ENCODE results near the gene VAV1.
"Not testable (repeated sequence)": the region's sequence is repeated elsewhere in the genome, so short reads cannot be mapped to it uniquely, and the experiment has no call there.

VAV1 gene

DNA sequence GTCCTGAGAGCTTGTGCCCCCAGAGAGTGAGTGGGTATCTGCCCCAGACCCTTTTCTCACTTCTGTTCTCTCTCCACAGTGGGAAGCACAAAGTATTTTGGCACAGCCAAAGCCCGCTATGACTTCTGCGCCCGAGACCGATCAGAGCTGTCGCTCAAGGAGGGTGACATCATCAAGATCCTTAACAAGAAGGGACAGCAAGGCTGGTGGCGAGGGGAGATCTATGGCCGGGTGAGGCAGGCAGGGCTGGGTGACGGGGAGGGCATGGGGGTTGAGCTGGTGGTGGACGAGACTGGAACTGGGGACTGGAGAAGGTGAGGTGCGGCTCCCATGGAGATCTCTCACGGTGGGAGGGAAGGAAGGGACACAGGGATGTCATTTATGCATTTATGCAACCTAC lies 81.4 kb downstream of the VAV1 start:
- Mint-ChIP-seq H3K27ac (peak overlapping the region in 1 of 2 donors; percentile 74), H3K4me1 (no peaks in the 10 kb centered on the region)

DNA sequence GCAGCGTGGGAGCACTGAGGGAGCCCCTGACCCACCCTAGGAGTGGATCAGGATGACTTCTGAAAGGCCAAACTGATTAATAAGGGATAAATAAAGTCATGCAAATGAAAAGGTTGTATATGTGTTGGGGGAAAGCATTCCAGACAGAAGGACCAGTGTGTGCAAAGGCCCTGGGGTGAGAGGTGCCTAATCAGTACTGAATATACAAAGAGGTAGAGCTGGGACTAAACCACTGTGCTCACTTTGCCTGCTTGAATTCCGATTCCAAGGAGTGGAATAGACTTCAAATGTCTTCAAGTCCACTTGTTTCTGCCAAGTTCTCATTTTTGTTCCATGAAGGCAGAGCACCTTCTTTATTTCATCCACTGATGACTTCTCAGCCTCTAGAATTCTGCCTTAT lies 82.2 kb downstream of the VAV1 start:
- H3K27ac Mint-ChIP-seq: no peak overlapping the region
- no peak overlapping the region for H3K4me3 Mint-ChIP-seq
- H3K9me3 Mint-ChIP-seq: no peaks in the 10 kb centered on the region
- no peak for ATAC-seq
- DNase-seq: no peak
- H3K4me1 Mint-ChIP-seq: no peaks in the 10 kb centered on the region
- H3K27me3 Mint-ChIP-seq: no peaks in the 10 kb centered on the region

More for the DNA sequence above, 81.4 kb downstream of the VAV1 start:
- H3K4me3 Mint-ChIP-seq: no peak overlapping the region
- no peaks in the 10 kb centered on the region for H3K9me3 Mint-ChIP-seq
- ATAC-seq (no peak), DNase-seq (no peak)
- no peaks in the 10 kb centered on the region for H3K27me3 Mint-ChIP-seq

DNA sequence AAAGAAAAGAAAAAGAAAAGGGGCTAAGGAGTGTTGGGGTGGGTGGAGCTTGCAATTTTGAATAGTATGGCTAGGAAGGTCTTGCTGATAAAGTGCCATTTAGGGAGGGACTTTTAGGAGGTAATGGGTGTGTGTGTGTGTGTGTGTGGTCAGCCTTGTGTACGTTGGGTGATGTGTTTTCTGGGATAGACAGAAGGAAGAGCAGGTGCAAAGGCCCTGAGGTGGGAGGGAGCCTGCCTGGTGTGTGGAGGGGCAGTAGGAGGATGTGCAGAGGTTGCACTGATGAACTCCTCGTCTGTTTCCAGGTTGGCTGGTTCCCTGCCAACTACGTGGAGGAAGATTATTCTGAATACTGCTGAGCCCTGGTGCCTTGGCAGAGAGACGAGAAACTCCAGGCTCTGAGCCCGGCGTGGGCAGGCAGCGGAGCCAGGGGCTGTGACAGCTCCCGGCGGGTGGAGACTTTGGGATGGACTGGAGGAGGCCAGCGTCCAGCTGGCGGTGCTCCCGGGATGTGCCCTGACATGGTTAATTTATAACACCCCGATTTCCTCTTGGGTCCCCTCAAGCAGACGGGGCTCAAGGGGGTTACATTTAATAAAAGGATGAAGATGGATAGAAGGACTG lies 84.4 kb downstream of the VAV1 start:
- H3K4me3 Mint-ChIP-seq: no peak overlapping the region
- peak overlapping the region in 1 of 2 donors; percentile 21 for H3K27ac Mint-ChIP-seq
- no peak for DNase-seq
- no peaks in the 10 kb centered on the region for H3K9me3 Mint-ChIP-seq
- H3K4me1 Mint-ChIP-seq: peaks cover 7% of the 10 kb centered on the region
- ATAC-seq: no peak
- no peaks in the 10 kb centered on the region for H3K27me3 Mint-ChIP-seq

DNA sequence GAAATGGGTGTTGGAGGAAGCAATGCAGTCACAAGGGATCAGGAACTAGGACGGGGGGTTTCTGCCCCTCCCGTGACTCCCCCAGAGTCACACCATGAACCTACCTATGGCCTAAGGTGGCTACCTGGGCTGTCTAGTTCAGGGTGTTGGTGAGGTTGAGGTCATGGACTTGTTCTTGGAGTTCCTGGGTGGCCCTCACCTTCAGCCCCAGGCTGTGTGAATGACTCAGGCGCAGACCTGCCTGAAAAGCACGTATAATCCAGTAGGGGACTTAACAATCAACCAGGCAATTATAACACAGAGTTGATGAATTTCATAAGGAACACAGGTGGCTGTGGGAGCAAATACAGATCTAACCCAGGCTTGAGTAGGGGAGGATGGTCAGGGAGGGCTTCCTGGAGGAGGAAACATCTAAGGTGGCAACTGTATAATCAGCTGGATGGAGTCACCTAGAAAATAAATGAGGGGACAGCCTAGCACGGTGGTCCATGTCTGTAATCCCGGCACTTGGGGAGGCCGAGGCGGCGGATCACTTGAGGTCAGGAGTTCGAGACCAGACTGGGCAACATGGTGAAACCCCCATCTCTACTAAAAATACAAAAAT lies 89.3 kb downstream of the VAV1 start:
- H3K4me1 Mint-ChIP-seq: peaks cover 25% of the 10 kb centered on the region
- DNase-seq: peak in 1 of 2 donors; percentile 22
- H3K27ac Mint-ChIP-seq: peak overlapping the region; percentile 36 to 97
- ATAC-seq: no peak
- H3K27me3 Mint-ChIP-seq: no peaks in the 10 kb centered on the region
- H3K4me3 Mint-ChIP-seq: peak overlapping the region in 1 of 2 donors; percentile 46
- no peaks in the 10 kb centered on the region for H3K9me3 Mint-ChIP-seq

DNA sequence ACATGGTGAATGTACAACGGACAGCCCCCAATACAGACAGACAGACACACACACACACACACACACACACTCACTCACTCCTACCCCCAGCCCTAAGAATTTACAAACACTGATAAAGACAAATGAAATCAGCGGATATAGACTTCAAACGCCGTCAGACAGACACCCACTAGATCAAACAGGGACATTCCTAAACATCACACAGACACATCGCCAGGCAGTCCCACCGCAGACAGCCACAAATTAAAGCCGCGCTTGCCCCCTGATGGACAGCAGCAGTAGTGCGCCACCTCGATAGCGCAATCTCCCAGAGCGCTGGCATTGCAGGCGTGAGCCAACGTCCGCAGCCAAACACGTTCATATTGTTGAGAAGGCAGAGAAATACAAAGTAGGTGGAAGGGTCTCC lies 90.2 kb downstream of the VAV1 start:
- Mint-ChIP-seq H3K4me3 (peak overlapping the region; percentile 73 to 89), H3K27me3 (no peaks in the 10 kb centered on the region), H3K9me3 (no peaks in the 10 kb centered on the region), H3K4me1 (peaks cover 25% of the 10 kb centered on the region), H3K27ac (peak overlapping the region; percentile 87 to 95)
- DNase-seq: peak; percentile 91 to 94
- ATAC-seq: peak; percentile 89

DNA sequence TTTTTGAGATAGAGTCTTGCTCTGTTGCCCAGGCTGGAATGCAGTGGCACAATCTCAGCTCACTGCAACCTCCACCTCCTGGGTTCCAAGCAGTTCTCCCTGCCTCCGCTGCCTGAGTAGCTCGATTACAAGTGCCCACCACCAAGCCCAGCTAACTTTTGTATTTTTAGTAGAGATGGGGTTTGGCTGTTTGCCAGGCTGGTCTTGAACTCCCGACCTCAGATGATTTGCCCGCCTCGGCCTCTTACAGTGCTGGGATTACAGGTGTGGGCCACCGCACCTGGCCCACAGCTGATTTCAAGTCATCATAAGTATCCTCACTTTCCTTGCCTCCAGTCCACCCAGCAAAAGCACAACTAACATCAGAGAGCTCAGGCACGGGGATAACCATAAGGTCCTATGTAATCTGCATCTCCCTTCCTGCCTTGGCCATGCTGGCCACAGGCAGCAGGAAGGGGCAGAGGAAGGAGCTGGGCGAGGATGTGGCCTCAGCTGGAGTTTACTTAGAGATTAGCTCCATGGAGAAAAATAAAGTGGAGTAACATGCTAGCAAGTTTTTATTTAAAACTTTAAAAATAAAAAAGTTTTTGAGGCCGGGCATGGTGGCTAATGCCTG lies 91.9 kb downstream of the VAV1 start:
- Mint-ChIP-seq H3K9me3 (no peaks in the 10 kb centered on the region), H3K4me1 (peaks cover 35% of the 10 kb centered on the region), H3K4me3 (no peak overlapping the region), H3K27me3 (no peaks in the 10 kb centered on the region), H3K27ac (peak overlapping the region in 1 of 2 donors; percentile 86)
- DNase-seq (no peak), ATAC-seq (no peak)

DNA sequence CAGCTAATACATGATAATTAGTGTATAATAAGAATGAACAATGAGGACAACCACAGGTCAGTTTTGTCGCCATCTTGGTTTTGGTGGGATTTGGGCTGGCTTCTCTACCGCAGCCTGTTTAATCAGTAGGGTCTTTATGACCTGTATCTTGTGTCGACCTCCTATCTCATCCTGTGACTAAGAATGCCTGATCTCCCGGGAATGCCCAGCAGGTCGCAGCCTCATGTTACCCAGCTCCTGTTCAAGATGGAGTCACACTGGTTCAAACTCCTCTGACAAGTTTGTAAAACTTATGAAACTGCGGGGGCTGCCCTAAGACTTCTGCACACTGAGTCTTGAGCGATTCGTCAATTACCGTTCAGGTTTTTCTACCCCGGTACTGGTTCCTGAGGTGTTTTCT lies 93.3 kb downstream of the VAV1 start:
- DNase-seq (no peak), ATAC-seq (no peak)
- H3K27me3 Mint-ChIP-seq: no peaks in the 10 kb centered on the region
- H3K4me1 Mint-ChIP-seq: peaks cover 35% of the 10 kb centered on the region
- no peak overlapping the region for H3K4me3 Mint-ChIP-seq
- no peak overlapping the region for H3K27ac Mint-ChIP-seq
- H3K9me3 Mint-ChIP-seq: no peaks in the 10 kb centered on the region

DNA sequence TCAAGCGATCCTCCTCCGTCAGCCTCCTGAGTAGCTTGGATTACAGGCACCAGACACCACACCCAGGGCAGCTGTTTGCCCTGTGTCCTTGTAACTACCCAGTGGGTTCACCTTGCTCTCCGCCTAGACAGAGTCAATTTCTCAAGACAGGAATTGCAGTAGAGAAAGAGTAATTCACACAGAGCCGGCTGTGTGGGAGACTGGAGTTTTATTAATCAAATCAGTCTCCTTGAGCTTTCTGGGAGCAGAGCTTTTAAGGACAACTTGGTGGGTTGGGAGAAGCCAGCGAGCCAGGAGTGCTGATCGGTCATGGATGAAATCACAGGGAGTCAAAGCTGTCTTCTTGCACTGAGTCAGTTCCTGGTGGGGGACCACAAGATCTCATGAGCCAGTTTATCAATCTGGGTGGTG lies 94.2 kb downstream of the VAV1 start:
- DNase-seq (no peak), ATAC-seq (no peak)
- Mint-ChIP-seq H3K9me3 (no peaks in the 10 kb centered on the region), H3K27ac (peak overlapping the region in 1 of 2 donors; percentile 36), H3K4me3 (no peak overlapping the region), H3K4me1 (peaks cover 29% of the 10 kb centered on the region), H3K27me3 (no peaks in the 10 kb centered on the region)

DNA sequence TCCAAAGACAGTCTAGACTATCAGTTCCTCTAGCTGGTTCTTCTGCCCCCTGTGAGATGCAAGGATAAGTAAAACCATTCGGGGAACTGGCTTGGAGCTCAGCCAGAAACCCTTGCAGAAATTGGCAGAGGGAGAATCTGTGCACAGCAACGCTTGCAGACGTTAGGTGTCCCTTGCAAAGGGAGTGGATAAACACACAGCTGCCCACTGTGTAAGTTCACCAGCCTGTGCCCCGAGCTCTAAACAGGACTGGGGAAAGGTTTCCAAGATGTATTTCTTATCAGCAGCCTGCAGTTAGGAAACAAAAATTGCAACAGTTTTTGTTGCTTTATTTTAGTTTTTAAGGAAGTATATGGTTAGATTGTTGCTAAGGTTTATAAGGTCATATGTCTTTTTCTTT lies 95.8 kb downstream of the VAV1 start:
- H3K27ac Mint-ChIP-seq: no peak overlapping the region
- no peak for DNase-seq
- no peak for ATAC-seq

DNA sequence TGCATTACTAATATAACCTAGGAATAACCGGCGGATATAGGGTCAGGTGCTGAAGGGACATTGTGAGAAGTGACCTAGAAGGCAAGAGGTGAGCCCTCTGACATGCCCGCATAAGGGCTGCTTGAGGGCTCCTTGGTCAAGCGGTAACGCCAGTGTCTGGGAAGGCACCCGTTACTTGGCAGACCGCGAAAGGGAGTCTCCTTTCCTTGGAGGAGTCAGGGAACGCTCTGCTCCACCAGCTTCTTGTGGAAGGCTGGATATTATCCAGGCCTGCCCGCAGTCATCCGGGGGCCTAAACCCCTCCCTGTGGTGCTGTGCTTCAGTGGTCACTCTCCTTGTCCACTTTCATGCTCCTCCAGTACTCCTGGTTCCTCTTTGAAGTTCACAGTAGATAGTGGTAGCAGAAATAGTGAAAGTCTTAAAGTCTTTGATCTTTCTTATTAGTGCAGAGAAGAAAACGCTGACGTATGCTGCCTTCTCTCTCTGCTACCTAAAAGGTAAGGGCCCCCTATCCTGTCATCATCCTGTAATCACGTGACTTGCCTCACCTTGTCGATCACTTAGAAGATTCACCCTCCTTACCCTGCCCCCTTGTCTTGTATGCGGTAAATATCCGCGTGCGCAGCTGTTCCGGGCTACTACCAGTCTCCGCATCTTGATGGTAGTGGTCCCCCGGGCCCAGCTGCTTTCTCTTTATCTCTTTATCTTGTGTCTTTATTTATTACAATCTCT lies 96.8 kb downstream of the VAV1 start:
- H3K27me3 Mint-ChIP-seq, H3K4me3 Mint-ChIP-seq, H3K27ac Mint-ChIP-seq, DNase-seq, ATAC-seq, H3K9me3 Mint-ChIP-seq: not testable (repeated sequence)
- H3K4me1 Mint-ChIP-seq: peaks cover 11% of the 10 kb centered on the region

More for the DNA sequence above, 95.8 kb downstream of the VAV1 start:
- Mint-ChIP-seq H3K9me3 (no peaks in the 10 kb centered on the region), H3K4me3 (no peak overlapping the region), H3K4me1 (peaks cover 17% of the 10 kb centered on the region), H3K27me3 (no peaks in the 10 kb centered on the region)

DNA sequence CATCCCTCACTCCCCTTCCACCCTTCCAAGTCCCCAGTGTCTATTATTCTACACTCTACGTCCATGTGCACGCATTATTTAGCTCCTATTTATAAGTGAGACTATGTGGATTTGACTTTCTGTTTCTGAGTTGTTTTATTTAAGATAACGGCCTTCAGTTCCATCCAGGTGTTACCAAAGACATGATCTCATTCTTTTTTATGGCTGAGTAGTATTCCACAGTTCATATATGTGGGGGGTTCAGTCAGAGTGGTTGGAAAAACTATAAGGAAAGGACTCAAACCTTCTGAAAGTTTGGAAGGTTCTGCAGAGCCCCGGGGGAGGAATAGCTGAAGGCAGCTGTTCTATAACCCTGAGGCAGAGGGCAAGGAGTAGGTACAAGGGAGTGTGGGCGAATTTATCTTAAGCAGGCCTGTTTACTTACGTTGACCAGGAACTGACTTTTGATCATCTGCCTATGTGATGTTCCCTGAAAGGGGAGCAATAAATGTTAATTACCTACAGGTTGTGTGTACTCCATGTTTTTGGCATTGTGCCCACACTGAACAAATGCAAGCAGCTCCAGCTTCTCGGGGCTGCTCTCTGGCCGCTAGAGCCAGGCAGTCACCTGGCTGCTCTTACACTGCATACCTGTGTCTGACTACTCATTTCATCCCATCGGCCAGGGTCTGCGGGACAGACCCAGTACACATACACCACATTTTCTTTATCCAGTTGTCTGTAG lies 101.4 kb downstream of the VAV1 start:
- DNase-seq (no peak), ATAC-seq (no peak)
- H3K4me3 Mint-ChIP-seq: no peak overlapping the region
- H3K27ac Mint-ChIP-seq: no peak overlapping the region
- H3K4me1 Mint-ChIP-seq: no peaks in the 10 kb centered on the region
- H3K27me3 Mint-ChIP-seq: no peaks in the 10 kb centered on the region
- H3K9me3 Mint-ChIP-seq: peaks cover 0 to 4% of the 10 kb centered on the region in 2 donors

DNA sequence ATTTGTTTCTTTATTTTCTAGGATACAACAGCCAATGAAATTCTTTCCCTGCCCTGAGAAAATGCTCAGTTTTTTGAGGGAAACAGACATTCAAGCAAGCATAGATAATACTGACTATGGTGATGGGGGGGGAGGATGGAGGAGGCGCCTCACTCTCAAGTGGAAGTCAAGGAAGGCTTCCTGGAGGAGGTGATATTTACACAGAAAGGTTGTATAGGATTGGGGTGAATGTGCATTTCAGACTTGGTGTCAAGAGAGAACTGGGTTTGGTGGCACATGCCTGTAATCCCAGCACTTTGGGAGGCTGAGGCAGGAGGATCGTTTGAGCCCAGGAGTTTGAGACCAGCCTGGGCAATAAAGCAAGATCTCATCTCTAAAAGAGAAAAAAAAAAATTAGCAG lies 102.7 kb downstream of the VAV1 start:
- H3K9me3 Mint-ChIP-seq: peaks cover 0 to 4% of the 10 kb centered on the region in 2 donors
- no peaks in the 10 kb centered on the region for H3K27me3 Mint-ChIP-seq
- H3K4me3 Mint-ChIP-seq: no peak overlapping the region
- no peak for ATAC-seq
- DNase-seq: no peak
- no peaks in the 10 kb centered on the region for H3K4me1 Mint-ChIP-seq
- H3K27ac Mint-ChIP-seq: peak overlapping the region in 1 of 2 donors; percentile 25

DNA sequence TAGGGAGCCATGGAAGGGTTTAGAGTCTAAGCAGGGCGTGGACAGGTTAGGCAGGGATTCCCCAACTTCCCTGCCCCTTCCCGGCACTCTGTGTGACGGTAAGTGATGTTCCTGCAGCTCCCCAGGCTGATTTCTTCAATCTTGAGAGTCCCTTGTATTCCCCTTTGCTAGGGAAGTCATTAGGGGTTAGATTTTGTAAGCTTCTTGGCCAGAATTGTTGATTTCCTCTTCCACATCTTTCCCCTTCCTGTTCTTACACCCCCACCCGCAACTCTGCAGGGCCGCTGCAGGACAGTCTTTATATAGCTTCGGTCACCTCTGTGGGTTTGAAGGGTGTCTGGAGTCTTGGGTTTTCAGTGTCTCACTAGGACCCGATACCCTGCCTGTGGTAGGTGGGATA lies 104.2 kb downstream of the VAV1 start:
- Mint-ChIP-seq H3K4me3 (no peak overlapping the region), H3K9me3 (peaks cover 0 to 4% of the 10 kb centered on the region in 2 donors), H3K27me3 (no peaks in the 10 kb centered on the region), H3K27ac (no peak overlapping the region), H3K4me1 (no peaks in the 10 kb centered on the region)
- DNase-seq (no peak), ATAC-seq (no peak)

DNA sequence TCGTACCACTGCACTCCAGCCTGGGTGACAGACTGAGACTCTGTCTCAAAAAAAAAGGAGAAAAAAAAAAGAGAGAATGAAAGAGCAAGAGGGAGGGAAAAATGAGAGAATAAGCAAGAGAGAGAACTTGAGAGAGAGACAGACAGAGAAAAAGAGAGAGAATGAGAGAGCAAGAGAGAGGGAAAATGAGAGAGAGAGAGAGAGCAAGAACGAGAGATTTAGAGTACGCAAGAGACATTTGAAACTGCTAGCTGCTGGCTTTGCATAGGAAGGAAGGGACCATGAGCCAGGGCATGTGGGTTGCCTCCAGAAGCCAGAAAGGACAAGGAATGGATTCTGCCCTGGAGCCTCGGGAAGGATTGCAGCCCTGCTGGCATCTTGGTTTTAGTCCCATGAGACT lies 105.3 kb downstream of the VAV1 start:
- no peak overlapping the region for H3K4me3 Mint-ChIP-seq
- ATAC-seq (no peak), DNase-seq (no peak)
- no peaks in the 10 kb centered on the region for H3K4me1 Mint-ChIP-seq
- no peaks in the 10 kb centered on the region for H3K27me3 Mint-ChIP-seq
- no peak overlapping the region for H3K27ac Mint-ChIP-seq
- peaks cover 0 to 4% of the 10 kb centered on the region in 2 donors for H3K9me3 Mint-ChIP-seq

DNA sequence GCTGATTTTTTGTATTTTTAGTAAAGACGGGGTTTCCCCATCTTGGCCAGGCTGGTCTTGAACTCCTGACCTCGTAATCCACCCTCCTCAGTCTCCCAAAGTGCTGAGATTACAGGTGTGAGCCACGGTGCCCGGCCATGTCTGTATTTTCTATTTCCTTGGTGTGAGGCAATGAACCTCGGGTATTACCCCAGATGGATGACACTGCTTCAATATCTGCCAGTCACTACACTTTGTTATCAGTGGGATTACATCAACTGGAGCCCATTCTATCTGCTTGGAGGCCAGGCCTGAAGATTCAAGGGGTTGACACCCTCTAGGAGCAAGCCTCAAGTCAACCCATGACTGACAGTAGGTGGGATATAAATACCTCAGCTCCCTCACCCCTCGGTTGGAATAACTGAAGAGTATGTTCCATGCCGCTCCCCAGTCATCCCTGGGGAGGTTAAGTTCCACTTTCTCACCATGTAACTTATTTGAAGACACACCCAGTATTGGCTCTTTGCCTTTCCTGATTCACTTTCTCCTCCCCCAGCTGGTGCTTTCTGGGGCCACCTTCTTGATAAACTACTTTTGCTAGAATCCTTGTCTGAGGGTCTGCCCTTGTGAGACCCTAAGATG lies 113.9 kb downstream of the VAV1 start:
- Mint-ChIP-seq H3K27me3 (no peaks in the 10 kb centered on the region), H3K4me3 (no peak overlapping the region), H3K9me3 (peaks cover 9 to 11% of the 10 kb centered on the region in 2 donors), H3K4me1 (peaks cover 34% of the 10 kb centered on the region), H3K27ac (peak overlapping the region in 1 of 2 donors; percentile 37)
- DNase-seq (peak in 1 of 2 donors; percentile 18), ATAC-seq (peak; percentile 34)
